Measurements from ENCODE around the gene NUDT15.
"Not testable (repeated sequence)": the region's sequence is repeated elsewhere in the genome, so short reads cannot be mapped to it uniquely, and the experiment has no call there.

The NUDT15 gene

DNA sequence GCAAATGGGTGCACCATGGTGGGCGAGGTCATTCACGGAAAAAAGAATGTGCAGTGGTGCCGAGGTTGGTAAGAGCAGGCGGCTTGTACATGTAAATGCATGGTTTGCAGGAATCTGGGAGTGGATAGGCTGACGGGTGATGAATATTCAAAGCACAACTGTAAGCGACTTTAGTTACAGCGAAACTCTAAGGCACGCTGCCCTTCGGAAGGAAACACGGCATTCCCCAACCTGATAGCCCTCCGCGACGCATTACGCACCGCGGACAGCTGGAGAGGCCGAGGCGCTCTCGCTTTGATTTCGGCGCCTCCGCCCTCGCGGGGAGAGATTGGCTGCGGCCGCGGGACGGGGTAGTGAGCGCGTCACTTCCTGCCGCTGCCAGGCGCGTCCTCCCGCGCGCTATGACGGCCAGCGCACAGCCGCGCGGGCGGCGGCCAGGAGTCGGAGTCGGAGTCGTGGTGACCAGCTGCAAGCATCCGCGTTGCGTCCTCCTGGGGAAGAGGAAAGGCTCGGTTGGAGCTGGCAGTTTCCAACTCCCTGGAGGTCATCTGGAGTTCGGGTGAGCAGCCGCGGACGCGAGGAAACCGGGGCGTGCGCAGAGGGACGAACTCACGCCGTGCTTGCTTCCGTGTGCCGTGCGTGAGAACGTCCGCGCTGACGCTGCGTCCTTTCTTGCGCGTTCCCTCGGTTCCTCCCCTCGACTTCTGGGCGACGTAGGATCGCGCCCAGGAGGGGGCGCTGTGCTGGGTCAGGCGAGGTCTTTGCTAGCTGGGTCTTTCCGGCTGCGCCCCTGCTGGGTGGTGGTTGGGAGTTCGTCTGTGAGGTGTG, at the start of gene NUDT15:
NUDT15 (plus strand) TSS at position 381 of the 828 bp plus-strand sequence; CDS start at position 402, 21 bp downstream.
- DNase-seq: peak; percentile 96

DNA sequence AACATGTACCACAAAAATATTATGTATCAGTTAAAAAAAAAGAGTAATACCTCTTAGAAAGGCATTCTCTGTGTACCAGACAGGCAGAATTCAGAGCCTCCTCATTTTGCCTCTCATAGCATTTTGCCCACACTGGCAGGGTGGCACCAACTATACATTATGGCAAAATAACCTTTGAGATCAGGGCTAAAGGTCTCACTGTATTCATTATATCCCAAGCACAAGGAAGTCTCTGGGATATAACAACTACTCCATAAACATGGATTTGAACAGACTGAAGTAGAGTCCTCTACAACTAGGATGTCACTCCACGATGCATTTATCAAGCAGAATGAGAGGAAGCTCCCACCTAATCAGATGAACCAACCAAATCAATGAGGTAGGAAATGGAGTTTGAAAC, 47.1 kb upstream of the NUDT15 start:
- no peak for DNase-seq

DNA sequence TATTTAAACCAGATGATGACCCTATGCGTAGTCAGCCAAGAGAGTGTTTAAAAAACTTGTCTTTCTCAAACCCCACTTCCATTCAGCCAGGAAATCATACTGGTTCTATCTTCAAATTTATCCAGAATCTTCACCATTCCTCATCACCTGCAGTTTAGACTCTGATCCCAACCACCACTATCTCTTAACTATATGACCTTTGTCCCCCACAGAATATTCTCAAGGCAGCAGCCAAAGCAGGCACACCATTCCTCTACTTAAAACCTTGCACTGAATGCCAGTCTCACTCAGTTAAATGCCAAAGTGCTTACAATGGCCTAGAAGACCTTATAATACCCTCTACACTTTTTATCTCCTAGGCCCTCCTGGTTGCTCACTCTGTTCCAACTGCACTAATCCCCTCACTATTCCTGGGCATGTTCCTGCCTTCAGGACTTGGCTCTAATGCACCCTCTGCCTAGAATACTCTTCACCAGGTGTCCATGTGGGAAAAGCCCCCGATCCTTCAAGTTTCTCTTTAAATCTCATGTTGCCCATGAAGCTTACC, 46.5 kb upstream of the NUDT15 start:
- no peak for DNase-seq

DNA sequence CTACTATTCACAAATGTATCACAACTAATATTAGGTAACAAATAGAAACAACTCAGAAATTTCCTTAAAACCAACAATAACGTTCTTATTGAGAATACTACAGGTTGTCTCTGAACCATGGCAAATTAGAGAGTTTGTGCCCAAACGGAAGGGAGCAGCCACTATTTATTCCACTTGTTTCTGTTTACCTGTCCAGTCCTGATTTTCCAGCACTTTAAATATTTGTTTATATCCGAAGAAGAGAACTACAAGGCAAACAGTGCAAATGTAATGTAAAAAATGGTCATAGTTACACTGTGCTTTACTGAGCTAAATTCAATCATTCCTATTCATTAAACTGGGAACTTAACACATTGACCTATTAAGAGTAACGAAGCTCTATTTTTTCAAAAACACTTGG, 45.7 kb upstream of the NUDT15 start:
- no peak for DNase-seq

DNA sequence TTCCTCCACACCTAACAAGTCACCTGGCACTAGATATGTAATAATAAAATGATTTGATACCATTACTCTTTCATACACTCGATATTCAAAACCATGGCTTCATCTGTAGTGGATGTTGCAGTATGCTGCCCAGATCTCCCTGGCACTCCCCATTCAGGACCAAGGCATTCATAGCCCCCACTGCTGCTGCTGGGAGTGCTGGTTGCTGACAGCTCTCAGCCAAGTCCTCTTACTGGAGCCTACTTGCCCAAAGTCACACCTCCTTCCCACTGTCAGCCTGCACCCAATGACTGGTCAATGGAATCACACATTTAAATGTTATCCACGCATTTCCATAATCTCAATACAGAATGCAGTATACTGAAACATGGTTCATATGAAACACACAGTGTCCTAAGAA, 40.1 kb upstream of the NUDT15 start:
- DNase-seq: no peak

DNA sequence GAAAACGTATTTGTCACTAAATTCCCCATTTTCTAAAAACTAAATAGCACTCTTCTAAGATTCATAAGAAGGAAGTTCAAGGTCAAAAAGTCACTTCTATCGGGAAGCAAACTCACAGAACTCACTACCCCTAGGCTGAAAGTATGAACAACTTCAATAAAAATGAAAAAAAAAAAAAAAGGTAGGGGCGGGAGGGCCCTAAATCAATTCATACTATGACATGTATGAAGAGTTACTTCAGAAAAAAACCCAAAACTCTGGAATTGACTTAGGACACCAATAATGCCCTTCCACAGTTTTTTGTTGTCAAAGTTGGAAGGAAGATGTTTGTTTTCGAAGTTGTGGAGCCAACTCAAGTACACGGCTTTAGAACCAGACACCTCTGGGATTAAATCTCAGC, 37.6 kb upstream of the NUDT15 start:
- no peak for DNase-seq

DNA sequence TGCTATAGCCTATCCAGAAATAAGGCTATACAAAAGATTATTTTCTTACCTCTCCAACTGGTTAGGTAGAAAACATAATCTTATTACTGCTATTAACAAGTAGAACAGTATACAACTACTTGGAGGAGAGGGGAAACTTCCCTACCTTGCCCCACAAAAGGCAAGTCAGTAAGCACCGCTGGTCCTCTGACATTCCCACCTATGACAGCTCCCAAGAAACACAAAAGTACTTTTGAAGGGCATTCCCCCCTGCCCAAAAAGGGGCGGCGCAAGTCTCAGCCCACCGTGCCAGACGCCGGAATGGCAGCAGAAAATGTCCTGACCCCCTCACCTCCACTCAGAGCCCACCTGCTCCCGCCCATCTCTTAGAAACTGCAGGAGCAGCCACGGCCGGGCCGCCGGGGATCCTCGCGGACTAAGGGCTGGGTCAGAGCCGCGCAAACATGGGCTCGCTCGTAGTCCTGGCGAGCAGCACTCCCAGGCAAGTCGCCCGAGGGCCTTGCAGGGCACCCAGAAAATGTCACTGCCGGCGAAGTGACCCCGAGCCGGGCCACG, 36.9 kb upstream of the NUDT15 start:
- no peak for DNase-seq

DNA sequence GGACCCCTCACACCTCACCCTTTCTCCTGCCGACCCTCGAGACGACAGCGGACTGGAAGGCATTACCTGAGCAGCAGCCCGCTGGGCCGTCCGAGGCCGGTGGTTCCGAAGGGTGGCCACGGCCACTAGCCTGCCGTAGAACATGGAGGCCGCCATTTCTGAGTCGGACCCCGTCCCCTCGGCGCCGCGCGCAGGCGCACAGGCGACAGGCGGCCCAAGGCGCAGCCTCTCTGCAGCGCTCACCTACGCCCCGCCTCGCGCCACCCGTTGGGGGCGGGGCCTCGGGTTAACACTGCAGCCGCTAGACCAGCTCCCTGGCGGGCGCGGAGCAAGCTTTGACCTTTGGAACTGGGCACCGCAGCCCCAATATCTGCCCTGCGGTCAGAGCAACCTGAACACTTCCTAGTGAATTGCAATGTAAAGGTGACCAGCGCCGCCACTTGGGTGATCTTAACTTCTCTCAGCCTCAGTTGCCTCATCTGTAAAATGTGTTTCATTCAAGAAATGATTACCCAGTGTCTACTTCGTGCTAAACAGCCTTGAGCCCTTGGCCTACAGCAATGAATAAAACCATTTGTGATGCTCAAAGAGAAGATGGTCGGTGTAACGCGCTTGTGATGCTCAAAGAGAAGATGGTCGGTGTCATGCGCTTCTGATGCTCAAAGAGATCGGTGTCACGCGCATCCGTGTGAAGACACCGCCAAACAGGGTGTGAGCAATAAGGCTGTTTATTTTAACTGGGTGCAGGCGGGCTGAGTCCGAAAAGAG, 36.2 kb upstream of the NUDT15 start, which contains the start of gene SUCLA2:
SUCLA2 (minus strand) TSS at position 160 of the 768 bp plus-strand sequence; CDS start at position 156, 4 bp downstream.
- peak; percentile 94 for DNase-seq

DNA sequence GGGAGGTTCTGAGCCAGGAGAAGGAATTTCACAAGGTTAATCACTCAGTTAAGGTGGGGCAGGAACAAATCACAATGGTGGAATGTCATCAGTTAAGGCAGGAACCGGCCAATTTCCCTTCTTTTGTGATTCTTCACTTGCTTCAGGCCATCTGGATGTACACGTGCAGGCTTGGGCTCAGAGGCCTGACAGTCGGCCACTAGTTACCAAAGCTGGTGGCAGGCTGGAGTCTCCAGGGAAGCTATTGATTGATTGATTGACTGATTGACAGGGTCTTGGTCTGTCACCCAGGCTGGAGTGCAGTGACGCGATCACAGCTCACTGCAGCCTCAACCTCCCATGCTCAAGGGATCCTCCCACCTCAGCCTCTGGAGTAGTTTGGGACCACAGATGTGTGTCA, 35.5 kb upstream of the NUDT15 start:
- not testable (repeated sequence) for DNase-seq

DNA sequence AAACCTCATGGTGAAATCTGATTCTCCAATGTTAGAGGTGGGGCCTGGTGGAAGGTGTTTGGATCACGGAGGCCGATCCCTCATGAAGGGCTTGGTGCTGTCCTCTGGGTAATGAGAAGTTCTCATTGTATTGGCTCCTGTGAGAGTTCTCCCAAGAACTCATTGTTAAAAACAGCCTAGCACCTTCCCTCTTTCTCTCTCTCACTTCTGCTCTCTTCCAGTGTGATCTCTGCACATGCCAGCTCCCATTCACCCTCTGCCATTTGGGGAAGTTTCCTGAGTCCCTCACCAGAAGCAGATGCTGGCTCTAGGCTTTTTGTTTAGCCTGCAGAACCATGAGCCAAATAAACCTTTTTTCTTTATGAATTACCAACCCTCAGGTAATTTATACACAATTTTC, 33.3 kb upstream of the NUDT15 start:
- DNase-seq: no peak

DNA sequence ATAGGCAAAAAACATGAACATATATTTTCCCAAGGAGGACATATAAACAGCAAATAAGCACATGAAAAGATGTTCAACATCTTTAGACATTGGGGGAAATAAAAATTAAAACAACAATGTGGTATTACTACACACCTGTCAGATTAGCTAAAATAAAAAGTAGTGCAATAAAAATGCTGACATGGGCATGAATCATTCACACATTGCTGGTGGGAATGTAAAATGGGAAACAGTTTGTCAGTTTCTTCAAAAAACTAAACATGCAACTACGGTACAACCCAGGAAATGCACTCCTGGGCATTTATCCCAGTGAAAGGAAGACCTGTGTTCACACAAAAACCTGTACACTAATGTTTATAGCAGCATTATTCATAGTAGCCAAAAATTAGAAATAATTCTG, 31.1 kb upstream of the NUDT15 start:
- no peak for DNase-seq

DNA sequence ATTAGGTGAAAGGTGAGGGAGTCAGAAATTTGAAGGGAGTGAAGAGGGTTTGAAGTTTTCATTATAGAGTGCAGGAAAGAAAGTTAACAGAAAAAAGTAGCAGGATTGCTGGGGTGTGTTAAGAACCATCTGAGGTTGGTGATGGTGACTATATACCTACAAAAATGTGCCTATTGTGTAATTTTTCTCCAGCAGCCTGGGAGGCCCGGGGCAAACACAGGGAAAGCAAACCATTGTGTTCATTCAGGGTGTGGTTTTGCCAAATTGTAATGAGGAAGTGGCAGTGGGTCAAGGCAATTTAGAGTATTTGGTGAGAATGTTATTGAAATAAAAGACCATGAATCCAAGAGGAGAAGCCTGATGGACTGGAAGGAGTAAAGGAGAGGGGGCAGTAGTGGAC, 28.2 kb upstream of the NUDT15 start:
- no peak for DNase-seq

DNA sequence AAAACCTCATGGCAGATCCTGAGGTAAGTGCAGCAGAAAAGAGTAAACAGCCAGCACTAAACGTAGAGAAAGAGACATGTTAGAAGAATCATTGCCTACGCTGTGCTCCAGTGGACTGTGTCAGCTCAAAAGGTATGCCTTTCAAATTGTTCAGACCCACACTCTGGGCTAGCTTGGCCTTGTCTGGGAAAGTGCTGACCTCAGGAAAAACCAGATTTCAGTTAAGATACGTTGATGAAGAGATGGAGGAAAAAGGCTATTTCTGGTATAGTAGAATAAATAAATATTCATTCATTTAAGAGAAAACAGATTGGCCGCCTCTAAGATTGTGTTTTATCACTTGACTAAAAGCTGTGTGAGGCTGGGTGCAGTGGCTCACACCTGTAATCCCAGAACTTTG, 26.8 kb upstream of the NUDT15 start:
- DNase-seq: no peak

DNA sequence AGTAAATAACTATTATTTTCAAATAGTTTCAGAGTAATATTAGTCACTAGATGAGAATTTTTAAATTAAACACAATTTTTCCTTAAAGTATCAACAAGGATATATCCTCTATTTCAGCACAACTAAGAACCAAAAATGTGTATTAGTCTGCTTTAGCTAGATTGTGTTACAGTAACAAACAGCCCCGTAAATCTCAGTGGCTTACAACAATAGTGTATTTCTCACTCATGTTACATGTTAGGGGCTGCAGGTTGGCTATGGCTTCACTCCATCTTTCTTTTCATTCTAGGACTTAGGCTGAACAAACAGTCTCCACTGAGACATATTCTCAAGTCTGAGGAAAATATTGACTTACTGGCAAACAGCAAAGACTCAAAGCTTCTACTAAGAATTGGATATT, 24.9 kb upstream of the NUDT15 start:
- DNase-seq: no peak

DNA sequence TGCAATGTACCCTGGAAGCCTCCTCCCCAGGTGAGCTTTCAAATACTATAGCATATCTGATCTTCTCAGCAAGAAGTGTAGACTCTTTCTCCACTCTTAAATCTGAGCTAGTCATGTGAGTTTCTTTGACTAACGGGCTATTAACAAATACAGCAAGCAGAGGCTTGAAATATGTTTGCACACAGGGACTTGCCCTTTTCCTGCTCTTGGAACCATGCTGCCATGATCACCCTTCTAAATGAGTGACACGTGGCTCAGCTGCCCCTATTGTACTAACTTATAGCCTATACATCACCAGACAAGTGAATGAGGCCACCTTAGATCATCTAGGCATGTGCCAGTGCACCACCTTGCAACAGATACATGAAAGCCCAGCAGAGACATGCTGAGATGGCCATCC, 23.2 kb upstream of the NUDT15 start:
- DNase-seq: no peak

DNA sequence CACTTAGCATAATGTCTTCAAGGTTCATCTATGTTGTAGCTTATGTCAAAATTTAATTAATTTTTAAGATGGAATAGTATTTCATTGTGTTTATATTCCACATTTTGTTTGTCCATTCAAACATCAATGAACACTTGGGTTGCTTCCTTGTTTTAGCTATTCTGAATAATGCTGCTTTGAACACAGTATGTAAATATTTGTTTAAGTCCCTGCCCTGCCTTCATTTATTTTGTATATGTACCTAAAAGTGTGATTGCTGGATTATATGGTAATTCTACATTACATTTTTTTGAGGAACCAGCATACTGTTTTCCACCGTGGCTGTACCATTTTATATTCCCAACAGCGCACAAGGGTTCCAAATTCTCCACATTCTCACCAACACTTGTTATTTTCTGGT, 18.9 kb upstream of the NUDT15 start:
- DNase-seq: no peak

DNA sequence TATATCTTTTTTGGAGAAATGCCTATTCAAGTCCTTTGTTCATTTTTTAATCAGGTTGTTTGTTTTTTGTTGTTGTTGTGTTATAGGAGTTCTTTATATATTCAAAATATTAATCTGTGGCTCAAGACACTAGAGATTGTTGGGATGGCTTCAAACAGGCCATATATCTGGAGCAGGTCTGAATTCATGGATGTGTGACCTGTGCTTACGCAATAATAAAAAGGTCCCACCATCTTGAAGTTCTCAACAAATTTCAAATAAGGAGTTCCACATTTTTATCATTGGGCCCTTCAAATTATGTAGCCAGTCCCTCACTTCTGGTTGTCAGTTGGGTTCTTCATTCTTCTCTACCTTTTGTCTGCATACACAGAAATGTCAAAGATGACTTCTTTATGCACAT, 17.7 kb upstream of the NUDT15 start:
- DNase-seq: no peak

DNA sequence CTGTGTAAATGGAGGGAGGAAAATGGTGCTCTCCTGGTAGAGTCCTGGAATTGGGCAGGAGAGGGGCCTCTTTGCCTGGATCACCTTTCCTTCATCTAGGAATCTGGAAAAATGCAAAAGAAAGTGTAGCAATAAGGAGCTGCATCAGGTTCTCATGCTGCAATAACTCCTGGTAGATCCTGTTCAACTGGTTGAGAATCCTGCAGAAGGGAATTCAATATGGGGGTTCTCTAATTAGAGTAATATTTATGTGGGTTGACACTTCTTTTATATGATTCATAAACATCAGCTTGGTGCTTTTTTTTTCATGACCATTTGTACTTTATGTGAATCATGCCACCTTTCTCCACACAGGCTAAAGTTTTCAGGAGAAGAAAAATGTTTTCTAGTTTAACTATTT, 9.5 kb upstream of the NUDT15 start:
- DNase-seq: no peak

DNA sequence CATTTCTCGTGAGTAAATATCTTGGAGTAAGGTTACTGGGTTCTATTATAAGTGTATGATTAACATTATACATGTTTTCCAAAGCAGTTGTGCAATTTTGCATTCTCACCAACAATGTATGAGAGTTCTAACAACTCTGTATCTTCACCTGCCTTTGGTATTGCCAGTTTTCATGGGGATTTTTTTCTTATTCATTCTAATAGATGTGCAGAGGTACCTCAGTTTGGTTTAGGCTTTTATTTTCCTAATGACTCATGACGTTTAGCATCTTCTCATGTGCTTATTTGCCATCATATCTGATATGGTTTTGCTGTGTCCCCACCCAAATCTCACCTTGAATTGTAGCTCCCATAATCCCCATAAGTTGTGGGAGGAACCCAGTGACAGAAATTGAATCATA, 7.7 kb upstream of the NUDT15 start:
- DNase-seq: no peak

DNA sequence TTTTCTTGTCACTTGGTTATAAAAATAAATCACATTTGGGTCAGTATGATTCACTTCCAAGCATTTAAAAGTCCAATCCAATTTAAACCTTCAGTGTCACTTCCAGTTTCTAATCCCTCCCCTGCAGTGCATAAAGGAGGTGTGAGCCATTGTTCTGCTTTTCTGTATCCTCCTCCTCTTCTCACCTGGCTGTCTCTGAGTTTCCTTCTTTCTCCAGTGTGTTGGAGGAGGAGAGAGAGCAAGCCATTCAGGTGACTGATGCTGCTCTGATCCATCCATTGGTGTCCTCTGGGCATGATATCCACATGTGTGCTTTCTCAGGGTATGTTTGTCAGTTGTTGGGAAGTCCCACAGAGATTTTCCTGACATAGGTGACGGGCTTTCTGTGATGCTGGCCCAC, 1.2 kb downstream of the NUDT15 start:
- DNase-seq: no peak

DNA sequence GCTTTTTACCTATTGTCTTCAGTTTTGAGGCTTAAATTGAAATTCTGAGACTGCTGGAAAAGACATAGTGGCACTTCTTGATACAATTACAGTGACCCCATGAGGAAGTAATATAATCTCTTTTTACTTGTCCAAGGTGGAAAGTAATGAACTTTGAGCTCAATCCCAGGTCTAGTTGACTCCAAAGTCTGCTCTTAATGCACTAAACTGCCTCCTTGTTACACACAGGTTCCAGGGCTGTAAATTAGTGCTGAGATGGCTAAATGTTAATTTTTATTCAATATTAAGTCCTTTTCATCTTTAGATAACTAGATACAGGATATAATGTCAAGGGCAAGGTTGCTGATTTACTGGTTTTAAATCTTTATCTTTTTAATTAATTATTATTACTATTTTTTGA, 2.5 kb downstream of the NUDT15 start:
- DNase-seq: no peak

DNA sequence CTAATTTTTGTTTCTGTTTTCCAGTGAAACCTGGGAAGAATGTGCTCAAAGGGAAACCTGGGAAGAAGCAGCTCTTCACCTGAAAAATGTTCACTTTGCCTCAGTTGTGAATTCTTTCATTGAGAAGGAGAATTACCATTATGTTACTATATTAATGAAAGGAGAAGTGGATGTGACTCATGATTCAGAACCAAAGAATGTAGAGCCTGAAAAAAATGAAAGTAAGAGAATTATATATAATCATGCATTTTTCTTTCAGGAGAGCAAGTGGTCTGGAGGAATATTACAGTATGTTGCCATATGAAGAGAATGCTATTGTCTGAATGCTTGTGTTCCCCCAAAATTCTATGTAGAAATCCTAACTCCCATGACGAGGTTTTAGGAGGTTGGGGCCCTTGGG, 3.4 kb downstream of the NUDT15 start:
- DNase-seq: no peak

DNA sequence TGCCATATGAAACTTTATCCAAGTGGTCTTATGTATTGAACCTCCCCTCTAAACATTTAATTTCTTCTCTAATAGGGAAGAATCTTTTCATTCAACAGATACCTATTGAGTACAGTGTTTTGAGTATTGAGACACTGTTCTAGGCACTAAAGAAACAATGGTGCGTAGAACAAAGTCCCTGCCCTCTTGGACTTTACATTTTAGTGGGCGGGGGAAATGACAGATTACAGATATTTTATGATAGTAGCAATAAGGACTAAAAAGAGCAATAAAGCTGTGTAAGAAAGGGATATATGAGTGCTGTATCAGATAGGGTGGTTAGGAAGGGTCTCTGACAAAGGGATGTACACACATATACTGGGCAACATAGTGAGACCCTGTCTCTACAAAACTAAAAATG, 5.4 kb downstream of the NUDT15 start:
- DNase-seq: no peak

Data from activated CD4-positive, CD25-positive, alpha-beta regulatory T cell treated with anti-CD3 and anti-CD28 coated beads, Interleukin-2, amount 50 U/mL, for 72 hours (primary cell).